GM20431 (cell line): Measurements from ENCODE around the gene DAP.
"Not testable (repeated sequence)": the region's sequence is repeated elsewhere in the genome, so short reads cannot be mapped to it uniquely, and the experiment has no call there.

ENCODE experiments used
- in situ Hi-C: fragments of 300-500 bp; cut with MseI, MboI; formaldehyde crosslinking; loops from one replicate; pipeline ENCODE4 v1.15.0; 2020; ENCODE audit warnings: low sequenced_read_pairs; ENCODE audit not compliant: unreplicated experiment

DAP gene

GRCh38 chr5:10736354-10736753 lies 24.7 kb downstream of the DAP start:
- in situ Hi-C loops, result no loop called here

GRCh38 chr5:10735569-10736276 lies 25.3 kb downstream of the DAP start:
- in situ Hi-C loops, result no loop called here

- in situ Hi-C loops, result no loop called here
Observed at GRCh38 chr5:10734832-10735523, 26.1 kb downstream of the DAP start.

GRCh38 chr5:10734037-10734709 lies 26.9 kb downstream of the DAP start:
- in situ Hi-C loops, result no loop called here

- in situ Hi-C loops, result no loop called here
Observed at GRCh38 chr5:10733426-10733825, 27.6 kb downstream of the DAP start.

GRCh38 chr5:10731913-10732312 lies 29.1 kb downstream of the DAP start:
- in situ Hi-C loops, result no loop called here

GRCh38 chr5:10730043-10730351 lies 31.0 kb downstream of the DAP start:
- in situ Hi-C loops, result no loop called here

GRCh38 chr5:10729320-10730042 lies 31.6 kb downstream of the DAP start:
- in situ Hi-C loops, result no loop called here

GRCh38 chr5:10728679-10729078 lies 32.4 kb downstream of the DAP start:
- in situ Hi-C loops, result no loop called here

GRCh38 chr5:10727861-10728260 lies 33.2 kb downstream of the DAP start:
- in situ Hi-C loops, result no loop called here

GRCh38 chr5:10726913-10727517 lies 34.0 kb downstream of the DAP start:
- in situ Hi-C loops, result no loop called here

GRCh38 chr5:10726179-10726912 lies 34.7 kb downstream of the DAP start:
- in situ Hi-C loops, result no loop called here

GRCh38 chr5:10725636-10726035 lies 35.4 kb downstream of the DAP start:
- in situ Hi-C loops, result no loop called here

GRCh38 chr5:10724781-10725507 lies 36.1 kb downstream of the DAP start:
- in situ Hi-C loops, result no loop called here

- in situ Hi-C loops, result no loop called here
Observed at GRCh38 chr5:10723514-10723913, 37.5 kb downstream of the DAP start.

GRCh38 chr5:10720766-10721165 lies 40.3 kb downstream of the DAP start:
- in situ Hi-C loops, result not testable (repeated sequence)

GRCh38 chr5:10719965-10720364 lies 41.1 kb downstream of the DAP start:
- in situ Hi-C loops, result no loop called here

GRCh38 chr5:10718617-10719016 lies 42.4 kb downstream of the DAP start:
- in situ Hi-C loops, result not testable (repeated sequence)

- in situ Hi-C loops, result not testable (repeated sequence)
Observed at GRCh38 chr5:10716825-10717224, 44.2 kb downstream of the DAP start.
